Measurements from ENCODE around the gene PGAM2. TPM values are rescaled to one million over a fixed set of nuclear protein-coding genes. Genes with fewer than 3 reads are reported as not detected.

The PGAM2 gene
- total RNA-seq, 4 donors from 2014 or later: 0.57 to 1.6 (median 1.3) TPM; not detected in 1

DNA sequence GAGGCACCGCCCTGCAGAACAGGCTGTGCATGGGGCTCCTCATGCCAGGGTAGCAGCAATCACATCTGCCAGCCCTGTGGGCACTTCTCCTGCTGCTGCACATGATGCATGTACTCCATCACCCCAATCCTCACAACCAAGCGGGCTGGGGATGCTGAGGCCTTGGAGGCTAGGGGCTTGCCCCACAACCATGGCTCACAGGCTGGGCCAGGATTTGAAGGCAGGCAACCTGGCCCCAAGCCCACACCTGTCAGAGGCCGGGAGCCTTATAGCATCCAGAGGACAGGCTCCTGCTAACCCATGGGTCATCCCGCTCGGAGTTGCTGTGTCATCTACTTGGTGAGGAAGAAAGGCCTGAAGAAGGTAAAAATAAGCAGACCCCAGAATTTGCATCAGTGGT lies 14.8 kb upstream of the PGAM2 start:
- Histone ChIP-seq H3K27me3 (no peaks in the 10 kb centered on the region), H3K9me3 (no peaks in the 10 kb centered on the region), H3K4me3 (no peak overlapping the region), H3K27ac (peak overlapping the region in 1 of 4 donors; percentile 61), H3K36me3 (peaks cover 33 to 57% (median 47%) of the 10 kb centered on the region in 3 donors), H3K4me1 (peaks cover 6 to 84% (median 23%) of the 10 kb centered on the region in 3 donors)
- intact Hi-C loops (cut with DNase I): no loop called here
- no peak for DNase-seq
- WGBS, 2 donors: 84 to 100% methylated on average over 4 of the region's 5 CpGs
- TF ChIP-seq CTCF (IDR thresholded peaks at IDR 0.05) (no peak), POLR2A (IDR thresholded peaks at IDR 0.05) (no peak)

DNA sequence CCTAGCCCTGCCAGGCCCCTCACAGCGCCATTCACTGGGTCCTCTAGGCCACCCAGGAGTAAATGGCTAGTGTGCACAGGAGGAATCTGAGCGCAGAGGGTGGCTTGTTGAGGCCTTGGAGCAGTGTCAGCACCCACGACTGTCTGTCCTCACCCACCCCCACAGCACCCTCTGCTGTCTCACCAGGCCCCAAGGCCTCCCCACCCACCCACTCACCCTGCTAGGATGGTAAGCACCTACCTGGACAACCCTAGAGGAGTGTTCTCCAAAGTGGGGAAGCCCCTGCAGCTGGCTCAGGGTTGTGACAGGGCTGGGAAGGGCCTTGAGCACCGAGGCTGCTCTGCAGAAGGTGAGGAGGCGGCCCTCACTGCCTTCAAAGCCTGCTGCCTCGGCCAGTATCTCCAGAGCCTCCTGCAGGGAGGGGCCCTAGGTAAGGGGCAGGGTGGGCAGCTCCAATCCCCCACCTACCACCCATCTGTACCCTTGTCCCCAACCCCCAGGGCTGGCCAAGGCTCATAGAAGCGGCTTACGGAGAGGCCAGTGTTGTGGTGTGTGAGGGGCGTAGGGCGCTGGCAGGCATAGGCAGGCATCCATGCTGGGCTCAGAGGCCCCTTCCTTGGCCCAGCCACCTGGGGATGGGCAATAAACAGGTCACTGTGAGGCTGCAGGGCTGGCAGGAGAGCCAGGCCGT lies 14.1 kb upstream of the PGAM2 start:
- Histone ChIP-seq H3K36me3 (peaks cover 33 to 64% (median 47%) of the 10 kb centered on the region in 3 donors), H3K27me3 (no peaks in the 10 kb centered on the region), H3K4me1 (peaks cover 12 to 90% (median 23%) of the 10 kb centered on the region in 3 donors), H3K27ac (no peak overlapping the region), H3K4me3 (no peak overlapping the region), H3K9me3 (no peaks in the 10 kb centered on the region)
- no peak for TF ChIP-seq POLR2A (IDR thresholded peaks at IDR 0.05)
- TF ChIP-seq CTCF (IDR thresholded peaks at IDR 0.05): no peak
- DNase-seq: no peak
- no CpG with 5 or more reads among the region's 11 CpGs for WGBS, 2 donors
- intact Hi-C loops (cut with DNase I): no loop called here

GRCh38 chr7:44078521-44078920 lies 13.2 kb upstream of the PGAM2 start:
- H3K9me3 ChIP-seq: no peaks in the 10 kb centered on the region
- peaks cover 22 to 90% (median 29%) of the 10 kb centered on the region in 3 donors for H3K4me1 ChIP-seq
- no peak for DNase-seq
- peaks cover 33 to 73% (median 47%) of the 10 kb centered on the region in 3 donors for H3K36me3 ChIP-seq
- H3K27me3 ChIP-seq: no peaks in the 10 kb centered on the region
- intact Hi-C loops (cut with DNase I): no loop called here
- no peak overlapping the region for H3K4me3 ChIP-seq
- TF ChIP-seq POLR2A (IDR thresholded peaks at IDR 0.05): no peak
- no peak for TF ChIP-seq CTCF (IDR thresholded peaks at IDR 0.05)
- H3K27ac ChIP-seq: no peak overlapping the region
- 73 to 74% methylated on average over 3 to 4 of the region's 8 CpGs for WGBS, 2 donors

DNA sequence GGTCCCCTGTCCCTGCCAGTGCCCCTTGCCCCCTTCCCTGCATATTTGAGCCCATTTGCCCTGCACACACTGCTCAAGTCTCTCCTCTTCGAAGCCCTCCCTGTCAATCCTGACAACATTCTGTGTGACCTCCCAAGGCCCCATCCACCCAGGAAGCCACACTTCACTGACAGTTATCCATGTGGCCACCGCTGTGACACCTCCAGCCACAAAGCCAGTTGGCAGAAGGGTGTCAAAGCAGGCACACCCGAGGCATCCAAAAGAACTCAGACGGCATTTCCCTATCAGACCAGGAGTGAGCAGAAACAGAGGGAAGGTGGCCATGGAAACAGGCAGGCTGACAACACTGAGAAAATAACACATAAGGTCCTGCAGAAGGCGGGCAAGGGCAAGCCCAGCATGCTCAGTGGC lies 12.3 kb upstream of the PGAM2 start:
- H3K36me3 ChIP-seq: peaks cover 38 to 82% (median 47%) of the 10 kb centered on the region in 3 donors
- TF ChIP-seq POLR2A (IDR thresholded peaks at IDR 0.05) (no peak), CTCF (IDR thresholded peaks at IDR 0.05) (no peak)
- no peak overlapping the region for H3K4me3 ChIP-seq
- WGBS, 2 donors: 51 to 54% methylated on average over 4 to 5 of the region's 5 CpGs
- peaks cover 30 to 91% (median 38%) of the 10 kb centered on the region in 3 donors for H3K4me1 ChIP-seq
- peak overlapping the region in 2 of 4 donors; percentile 7 to 8 for H3K27ac ChIP-seq
- DNase-seq: no peak
- no peaks in the 10 kb centered on the region for H3K9me3 ChIP-seq
- H3K27me3 ChIP-seq: no peaks in the 10 kb centered on the region
- intact Hi-C loops (cut with DNase I): no loop called here

DNA sequence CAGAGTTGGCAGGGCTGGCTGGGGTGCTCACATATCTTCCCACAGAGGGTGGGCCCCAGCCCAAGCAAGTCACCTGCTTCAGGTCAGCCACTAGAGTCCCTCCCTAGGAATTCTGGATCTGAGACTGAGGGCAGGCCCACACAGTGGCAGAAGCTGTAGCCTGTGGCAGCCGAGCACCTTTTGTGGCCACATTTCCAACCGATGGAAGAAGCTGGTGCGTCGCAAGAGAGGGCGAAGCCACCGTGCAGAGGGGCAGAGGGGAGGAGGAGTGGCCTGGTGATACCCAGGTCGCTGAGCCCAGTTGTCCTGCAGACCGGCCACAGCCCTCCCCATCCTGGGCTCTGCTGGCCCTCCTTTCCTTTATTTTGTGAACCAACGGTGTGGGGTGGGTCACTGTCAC lies 11.7 kb upstream of the PGAM2 start:
- Histone ChIP-seq H3K4me1 (peaks cover 36 to 97% (median 44%) of the 10 kb centered on the region in 3 donors), H3K27me3 (no peaks in the 10 kb centered on the region), H3K27ac (peak overlapping the region in 2 of 4 donors; percentile 1 to 8), H3K9me3 (no peaks in the 10 kb centered on the region), H3K36me3 (peaks cover 38 to 86% (median 47%) of the 10 kb centered on the region in 3 donors), H3K4me3 (no peak overlapping the region)
- no peak for DNase-seq
- WGBS, 2 donors: 85 to 88% methylated on average over 9 of the region's 9 CpGs
- intact Hi-C loops (cut with DNase I): no loop called here
- TF ChIP-seq CTCF (IDR thresholded peaks at IDR 0.05): no peak
- no peak for TF ChIP-seq POLR2A (IDR thresholded peaks at IDR 0.05)
